HG03095 (cell line): ENCODE data around the gene ANO7.

Experiments
- ATAC-seq: cut with Tn5 transposase; IDR thresholded peaks from one replicate; pipeline ENCODE4 v1.9.1; 2021; ENCODE audit warnings: moderate library complexity; ENCODE audit not compliant: unreplicated experiment

ANO7 gene

DNA sequence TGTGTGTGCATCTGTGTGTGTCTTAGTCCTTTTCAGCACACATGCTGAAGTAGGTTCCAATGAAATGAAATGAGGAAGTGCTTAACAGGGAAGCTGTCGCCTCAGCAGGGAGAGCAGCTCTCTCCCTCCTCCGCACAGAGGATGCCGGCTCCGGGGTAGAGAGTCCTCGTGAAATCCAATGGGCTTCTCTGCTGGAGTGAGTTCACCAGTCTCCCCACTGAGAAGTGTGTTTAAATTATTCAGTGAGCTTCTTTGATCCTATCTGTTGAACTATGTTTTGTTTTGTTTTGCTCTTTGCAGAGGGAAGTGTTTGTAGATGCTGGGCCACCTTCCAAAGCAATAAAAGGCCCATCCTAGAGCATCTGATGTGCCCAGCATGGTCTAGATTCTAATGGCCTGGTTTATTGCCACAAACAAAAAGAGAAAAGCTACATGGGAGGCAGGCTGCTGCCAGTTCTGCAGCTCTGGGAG is 31.5 kb upstream of the ANO7 start:
- ATAC-seq: no peak

- no peak for ATAC-seq
Measured at GRCh38 chr2:241157841-241158545, 30.5 kb upstream of the ANO7 start.

DNA sequence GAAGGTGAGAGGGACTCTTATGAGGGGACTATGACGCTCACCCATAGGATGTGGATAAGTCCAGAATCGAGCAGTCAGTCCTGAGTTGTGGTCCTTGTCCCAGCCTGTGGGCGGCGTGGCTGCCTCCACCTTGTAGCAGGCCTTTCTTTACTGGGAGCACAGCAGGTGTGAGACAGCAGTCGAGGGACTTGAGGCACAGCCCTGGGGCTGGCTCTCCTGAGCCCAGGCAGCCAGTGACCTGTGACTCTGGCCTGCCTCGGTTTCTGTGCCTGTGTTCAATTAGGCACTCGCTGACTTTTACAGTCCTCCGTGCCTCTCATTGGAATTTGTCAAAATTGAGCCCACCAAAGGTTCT is 30.0 kb upstream of the ANO7 start:
- ATAC-seq: no peak

DNA sequence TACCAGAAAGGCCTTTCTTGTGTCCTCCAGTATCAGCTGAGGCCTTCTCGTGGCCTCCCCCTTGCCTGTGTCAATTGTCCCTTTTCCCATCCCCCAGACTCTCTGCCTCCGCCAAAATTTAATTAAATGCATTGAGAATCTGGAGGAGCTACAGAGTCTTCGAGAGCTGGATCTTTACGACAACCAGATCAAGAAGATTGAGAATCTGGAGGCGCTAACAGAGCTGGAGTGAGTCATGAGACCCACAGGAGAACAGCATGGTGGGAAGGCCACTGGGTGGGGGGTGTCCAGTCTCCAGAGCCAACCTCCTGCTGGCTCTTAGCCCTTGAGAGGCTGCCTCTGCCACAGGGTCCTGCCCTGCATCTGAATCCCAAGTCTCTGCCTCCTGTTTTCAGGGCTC is 29.4 kb upstream of the ANO7 start:
- no peak for ATAC-seq

DNA sequence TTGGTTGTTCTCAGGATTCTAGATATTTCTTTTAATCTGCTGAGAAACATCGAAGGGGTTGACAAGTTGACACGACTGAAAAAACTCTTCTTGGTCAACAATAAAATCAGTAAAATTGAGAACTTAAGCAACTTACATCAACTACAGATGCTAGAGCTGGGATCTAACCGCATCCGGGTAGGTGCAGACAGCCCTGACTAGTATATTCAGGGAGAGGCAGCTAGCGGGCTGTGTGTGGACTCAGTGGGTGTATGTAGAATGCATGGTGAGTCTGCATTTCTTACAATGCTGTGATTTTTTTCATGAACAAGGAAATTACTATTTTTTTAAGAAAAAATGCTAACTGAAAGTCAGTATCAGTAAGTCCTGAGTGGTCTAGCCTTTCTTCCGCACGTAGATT is 28.2 kb upstream of the ANO7 start:
- ATAC-seq: no peak

DNA sequence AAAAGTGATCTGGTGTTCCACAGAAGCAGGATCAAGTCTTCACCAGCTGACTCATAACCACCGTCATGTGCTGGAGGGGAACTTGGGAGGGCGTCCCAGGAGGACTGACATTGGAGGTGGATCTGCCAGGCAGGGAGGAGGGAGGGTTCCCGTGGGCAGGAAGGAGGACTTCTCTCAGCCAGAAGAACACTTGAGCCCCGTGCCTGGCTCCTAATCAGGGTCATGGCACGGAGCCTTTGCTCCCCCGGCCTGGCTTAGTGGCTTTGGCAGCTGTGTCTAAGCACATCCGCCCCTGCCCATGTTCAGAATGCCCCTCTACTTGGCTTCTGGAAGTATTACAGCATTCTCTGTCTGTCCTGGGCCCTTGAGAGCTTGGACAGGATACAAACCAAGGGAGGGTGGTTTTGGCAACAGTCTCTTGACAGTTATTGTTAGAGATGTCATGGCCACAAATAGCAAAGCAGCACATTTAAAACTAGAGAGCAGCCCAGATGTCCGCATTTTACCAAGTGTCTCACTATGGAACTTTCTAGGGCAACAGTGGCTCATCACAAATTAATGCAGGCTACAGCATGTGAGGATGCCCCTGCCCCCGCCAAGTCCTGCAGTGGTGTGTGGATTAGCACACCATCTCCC is 26.7 kb upstream of the ANO7 start:
- no peak for ATAC-seq

GRCh38 chr2:241163601-241164118 is 24.8 kb upstream of the ANO7 start:
- no peak for ATAC-seq

DNA sequence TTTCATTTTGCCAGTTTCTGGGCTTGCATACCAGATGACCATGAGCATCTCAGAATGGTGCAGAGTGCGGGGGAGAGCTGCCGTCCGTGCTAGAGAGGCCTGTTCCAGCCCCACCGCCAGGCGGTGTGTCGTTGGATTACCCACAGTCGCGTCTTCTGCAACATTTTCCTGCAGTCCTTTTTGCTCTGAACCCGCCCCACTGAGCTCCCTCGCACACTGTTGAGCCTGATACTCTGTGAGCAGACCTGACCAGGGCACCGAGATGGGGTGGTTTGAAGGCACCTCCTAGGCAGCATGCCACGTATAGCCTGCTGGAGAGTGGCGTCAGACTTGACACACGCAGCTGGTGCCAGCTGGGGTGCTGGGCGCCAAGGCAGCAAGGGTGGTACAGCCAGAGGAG is 20.1 kb upstream of the ANO7 start:
- no peak for ATAC-seq

- ATAC-seq: no peak
Measured at GRCh38 chr2:241173557-241173956, 14.9 kb upstream of the ANO7 start.

DNA sequence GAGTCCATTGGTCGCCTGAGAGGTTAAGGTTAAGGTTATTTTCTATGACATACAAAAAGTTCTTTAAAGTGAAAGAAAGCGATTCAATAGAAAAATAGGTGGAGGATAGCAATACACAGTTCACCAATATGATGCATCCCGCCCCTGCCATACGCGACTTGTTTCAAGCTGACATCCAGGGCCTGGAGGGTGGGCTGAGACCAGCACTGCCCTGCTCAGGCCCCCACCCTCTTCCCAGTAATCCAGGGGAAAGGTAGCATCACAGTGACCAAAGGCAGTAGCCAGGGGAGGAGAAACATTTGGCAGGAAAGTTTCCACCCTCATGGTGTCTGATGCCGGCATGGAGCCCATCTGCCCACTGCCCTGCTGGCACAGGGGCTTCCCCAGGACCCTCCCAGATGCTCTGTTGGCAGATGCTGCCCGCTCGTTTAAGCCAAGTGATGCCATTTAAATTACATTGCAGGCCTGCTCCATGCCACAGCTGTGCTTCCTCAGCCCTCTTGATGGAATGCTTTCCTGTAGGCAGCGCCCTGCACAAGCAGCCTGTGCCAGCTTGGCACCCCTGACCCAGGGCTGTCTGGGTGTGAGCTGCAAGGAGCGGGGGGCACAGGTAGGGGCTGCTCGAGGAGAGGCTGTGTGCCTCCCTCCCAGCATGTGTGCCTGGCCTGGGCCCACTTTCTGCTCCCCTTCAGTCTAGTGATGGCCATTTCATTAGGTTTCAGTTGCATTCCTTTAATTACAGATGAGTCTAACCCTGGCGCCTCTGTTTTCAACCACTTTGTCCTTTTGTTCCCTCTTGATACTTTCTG is 10.7 kb upstream of the ANO7 start:
- no peak for ATAC-seq

DNA sequence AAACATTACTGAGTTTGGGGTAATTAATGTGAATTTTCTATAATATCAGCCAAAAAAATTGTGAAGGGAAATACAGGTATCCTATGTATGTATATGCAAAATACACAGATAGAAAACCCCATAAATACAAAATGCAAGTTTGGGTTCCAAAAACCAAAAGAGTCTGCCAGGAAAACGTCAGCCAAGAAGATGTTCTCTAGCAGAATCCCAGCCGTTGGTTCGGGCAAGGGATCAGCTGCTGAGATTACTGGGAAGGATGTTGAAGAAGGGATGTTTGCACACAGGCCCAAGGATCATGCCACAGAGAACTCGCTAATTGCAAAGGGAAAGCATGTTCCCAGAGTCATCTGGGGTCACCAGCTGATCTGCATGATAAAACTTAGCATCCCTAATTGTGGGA is 9.5 kb upstream of the ANO7 start:
- no peak for ATAC-seq

DNA sequence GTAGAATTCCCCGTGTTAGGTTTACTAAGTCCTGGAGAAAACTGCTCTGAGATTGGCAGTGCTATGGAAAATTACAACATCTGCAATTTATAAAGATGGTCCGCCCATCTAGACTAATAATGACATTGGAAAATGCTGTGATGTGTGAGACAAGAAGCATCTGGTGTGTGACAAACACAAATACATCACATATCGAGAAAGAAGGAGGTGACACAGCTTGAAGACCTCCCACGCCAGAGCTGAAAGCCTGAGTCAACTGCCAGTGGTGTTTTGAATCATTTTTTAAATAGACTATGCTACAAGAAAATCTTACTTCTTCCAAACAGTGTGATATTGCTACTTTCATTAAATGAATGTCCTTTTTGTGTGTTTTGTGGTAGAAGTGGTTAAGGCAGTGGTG is 8.6 kb upstream of the ANO7 start:
- no peak for ATAC-seq

GRCh38 chr2:241180495-241180894 is 8.0 kb upstream of the ANO7 start:
- no peak for ATAC-seq

DNA sequence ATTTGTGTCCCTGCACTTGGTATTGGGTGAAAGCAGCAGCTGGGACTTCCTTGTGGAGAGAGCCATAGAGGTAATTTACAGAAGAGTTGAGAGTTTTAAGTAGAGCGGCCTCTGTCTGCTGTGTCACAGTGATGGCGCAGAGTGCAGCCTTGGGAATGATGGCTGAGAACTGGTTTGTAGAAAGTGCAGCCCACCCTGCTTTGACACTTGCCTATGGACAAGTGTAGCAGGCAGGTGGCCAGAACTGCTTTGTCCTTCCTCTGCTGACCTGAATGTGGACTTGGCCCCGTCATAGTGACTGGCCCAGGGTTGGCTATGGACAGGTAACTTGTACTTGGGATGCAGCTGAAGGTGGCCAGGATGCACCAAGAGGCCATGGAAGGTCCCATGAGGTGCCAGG is 6.4 kb upstream of the ANO7 start:
- ATAC-seq: no peak

DNA sequence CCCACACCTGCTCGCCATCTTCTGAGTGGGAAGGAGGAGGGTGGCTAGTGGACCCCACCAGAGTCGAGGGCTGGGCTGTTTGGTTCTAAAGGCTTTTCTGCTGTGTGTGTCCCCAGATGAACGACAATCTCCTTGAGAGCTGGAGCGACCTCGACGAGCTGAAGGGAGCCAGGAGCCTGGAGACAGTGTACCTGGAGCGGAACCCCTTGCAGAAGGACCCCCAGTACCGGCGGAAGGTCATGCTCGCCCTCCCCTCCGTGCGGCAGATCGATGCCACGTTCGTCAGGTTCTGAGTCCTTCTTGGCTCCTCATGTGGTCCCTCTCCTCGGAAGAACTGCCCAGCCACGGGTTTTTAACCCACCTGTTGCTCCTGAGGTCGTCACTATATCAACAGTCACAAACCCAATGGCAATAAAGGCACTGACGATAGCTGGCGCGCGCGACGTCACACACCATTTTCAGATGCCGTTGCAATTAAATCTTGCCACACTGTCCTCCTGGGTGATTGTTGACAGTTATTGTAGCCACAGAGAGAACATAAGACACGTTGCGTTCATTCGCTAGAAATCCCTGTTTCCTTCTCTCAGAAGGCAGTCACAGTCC is 5.8 kb upstream of the ANO7 start:
- no peak for ATAC-seq

DNA sequence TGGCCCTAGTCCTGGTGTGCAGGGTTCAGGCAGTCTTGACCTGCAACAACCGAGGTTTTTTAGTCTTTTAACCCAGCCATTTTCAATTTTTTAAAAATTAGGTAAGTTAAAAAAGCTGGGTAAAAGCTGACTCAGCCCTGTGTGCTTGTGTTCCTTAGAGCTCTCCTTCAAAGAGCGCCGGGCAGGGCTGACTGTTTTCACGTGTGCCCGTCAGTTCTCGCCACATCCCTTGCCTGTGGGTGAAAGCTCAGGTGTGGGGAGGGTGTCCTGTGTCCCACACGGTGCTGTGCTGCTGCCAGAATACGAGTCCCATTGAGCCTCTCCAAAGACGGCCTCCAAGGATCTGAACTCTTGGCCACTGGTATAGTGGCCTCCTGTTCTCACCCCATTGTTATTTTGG is 5.3 kb upstream of the ANO7 start:
- ATAC-seq: no peak

- ATAC-seq: no peak
Measured at GRCh38 chr2:241184901-241185300, 3.6 kb upstream of the ANO7 start.

DNA sequence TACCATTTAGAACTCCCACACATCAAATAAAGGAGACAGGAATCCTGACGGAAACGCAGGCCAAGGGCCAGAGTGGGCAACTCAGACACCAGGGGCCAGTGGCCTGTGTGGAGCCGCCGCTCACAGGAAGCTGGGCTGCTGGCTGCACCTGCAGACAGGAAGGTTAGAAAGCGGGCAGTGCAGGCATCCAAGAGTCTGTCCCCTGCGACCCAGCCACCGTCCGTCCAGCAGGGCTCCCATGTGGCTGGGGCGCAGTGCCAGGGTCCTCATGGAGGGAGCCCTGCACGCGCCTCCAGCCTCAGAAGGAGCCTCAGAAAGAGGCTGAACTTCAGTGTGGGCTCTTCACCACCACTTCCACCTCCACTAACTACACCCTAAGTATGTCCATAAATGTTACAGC is 2.5 kb upstream of the ANO7 start:
- no peak for ATAC-seq

DNA sequence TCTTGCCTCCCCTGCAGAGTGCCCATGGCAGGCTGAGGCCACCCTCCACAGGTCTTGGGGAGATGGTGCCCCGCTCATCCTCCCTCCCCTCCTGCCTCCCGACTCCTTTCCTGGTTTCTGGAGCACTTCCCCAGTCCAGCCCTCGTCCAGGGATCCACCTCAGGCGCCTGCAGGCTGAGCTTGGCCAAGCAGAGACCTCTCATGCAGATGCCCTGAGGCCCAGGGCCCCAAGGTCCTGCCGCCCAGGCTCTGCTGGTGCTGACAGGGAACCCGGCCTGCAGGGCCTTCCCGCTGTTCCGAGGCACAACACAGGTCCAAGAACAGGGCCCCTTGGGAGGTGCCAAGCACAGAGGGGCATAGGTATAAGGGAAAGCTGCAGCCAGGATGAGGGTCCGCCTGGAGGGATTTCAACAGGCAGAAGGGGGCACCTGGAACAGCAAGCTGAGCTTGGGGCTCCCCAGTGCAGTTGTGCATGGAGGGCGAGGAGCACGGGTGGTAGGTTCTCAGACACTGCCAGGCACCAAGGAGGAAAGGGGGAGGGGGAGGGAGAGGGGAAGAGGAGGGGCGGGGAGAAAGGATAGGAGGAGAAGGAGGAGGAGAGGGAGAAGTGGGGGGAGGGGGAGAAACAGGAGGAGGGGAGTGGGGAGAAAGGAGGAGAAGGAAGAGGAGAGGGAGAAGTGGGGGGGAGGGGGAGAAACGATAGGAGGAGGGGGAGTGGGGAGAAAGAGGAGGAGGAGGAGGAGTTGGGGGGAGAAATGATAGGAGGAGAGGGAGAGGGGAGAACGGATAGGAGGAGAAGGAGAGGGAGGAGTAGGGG is 1.2 kb upstream of the ANO7 start:
- ATAC-seq: no peak

DNA sequence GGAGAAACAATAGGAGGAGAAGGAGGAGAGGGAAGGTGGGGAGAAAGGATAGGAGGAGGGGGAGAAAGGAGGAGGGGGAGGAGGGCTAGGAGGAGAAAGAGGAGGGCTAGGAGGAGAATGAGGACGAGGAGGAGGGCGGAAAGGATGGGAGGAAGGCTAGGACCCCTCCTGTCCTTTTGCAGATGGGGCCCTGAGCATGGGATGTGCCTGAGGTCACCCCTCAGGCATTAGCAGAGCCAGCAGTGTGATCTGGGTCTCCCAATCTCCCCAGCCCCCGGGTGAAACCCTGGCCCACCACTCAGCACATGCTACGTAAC is 601 bp upstream of the ANO7 start:
- ATAC-seq: no peak
